HG02759 (cell line): ENCODE results near the gene TTC27.
"Not testable (repeated sequence)": the region's sequence is repeated elsewhere in the genome, so short reads cannot be mapped to it uniquely, and the experiment has no call there.

Experiments
- ATAC-seq: cut with Tn5 transposase; IDR thresholded peaks from one replicate; pipeline ENCODE4 v1.9.1; 2021; ENCODE audit warnings: mild to moderate bottlenecking, moderate library complexity; ENCODE audit not compliant: unreplicated experiment

Gene TTC27

DNA sequence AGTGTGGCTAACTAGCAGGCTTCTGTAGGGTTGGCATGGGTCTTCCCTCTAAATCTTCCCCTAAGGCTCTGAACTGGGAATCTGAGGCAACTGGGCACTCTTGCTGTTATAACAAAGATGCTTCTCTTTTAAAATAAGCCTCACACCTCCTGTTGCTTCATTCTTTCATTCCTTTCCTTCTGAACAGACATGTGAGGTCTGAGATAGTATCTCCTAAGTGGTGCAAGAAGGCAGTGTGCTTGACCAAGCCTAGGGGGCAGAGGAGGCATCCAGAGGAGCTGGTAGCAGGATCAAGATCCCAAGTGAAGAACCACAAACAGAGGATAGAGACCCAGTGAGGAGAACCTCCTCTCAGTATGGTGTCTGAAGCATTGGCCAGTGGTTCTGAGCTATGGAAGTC is 90.9 kb downstream of the TTC27 start:
- no peak for ATAC-seq

DNA sequence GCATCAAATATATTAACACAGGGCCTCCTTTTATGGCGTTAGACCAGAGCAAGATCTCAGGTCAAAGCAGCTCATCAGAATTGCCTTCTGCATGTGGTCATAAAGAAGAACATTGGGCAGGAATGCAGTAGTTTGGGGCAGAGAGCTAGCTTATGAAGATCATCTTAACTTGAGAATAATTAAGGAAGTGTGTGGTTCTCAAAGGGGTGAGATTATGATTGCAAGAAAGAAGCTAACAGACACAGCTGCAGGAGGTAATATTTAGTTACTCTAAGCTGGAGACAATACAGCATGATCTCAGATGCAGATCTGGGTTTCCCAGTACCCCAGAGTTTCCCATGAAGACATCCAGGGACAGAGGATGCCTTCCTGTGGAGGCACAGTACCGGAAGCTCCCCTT is 91.6 kb downstream of the TTC27 start:
- no peak for ATAC-seq

DNA sequence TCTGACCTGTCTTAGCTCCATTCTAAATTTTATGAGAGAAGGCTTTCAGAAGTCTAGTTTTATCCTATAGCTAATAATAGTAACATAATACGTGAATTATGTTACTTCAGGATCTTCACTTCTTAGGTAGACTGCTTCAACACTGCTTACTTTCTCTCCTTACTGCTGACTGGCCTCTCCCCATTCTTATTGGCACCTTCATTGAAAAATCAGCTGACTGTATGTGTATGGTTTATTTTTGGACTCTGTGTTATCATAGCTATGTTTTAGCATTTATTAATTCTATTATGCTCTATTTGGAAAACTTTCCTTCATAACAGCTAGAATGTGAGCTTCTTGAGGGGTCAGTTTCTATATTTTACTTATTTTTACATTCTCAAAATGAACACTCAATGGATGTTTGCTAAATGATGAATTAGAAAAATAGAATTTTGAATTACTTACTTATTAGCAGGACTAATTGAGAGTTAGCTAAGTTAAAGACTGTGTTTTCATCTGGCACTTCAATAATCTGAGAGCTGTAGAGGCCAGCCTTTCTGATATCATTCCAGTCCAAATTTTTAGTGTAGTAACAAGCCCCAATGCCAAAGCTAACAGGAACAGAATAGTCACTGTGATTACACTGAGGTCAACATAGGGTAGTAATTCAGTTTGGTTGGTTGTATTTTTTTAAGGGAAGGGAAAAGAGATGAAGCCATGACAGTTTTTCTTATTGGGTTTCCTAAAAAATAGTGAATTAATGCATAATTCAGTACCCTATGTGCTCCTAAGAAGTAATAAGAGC is 92.3 kb downstream of the TTC27 start:
- ATAC-seq = no peak

DNA sequence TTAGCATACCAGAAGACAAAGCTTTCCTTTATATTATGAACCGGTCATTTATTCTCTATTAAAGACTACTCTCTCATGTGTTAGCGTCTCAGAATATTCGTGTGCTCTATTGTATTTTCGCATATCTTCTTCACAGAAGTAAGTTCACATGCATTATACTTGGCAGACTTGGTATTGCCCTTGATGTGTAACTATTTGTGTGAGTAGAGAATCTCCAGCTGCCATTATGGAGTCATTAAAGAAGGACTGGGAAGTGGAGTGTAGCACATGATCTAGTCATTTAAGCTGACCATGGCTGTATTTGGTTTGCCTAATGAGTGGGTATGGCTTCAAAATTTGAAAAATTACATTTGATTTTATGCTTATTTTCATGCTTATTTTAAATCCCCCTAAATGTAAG is 92.9 kb downstream of the TTC27 start:
- no peak for ATAC-seq

DNA sequence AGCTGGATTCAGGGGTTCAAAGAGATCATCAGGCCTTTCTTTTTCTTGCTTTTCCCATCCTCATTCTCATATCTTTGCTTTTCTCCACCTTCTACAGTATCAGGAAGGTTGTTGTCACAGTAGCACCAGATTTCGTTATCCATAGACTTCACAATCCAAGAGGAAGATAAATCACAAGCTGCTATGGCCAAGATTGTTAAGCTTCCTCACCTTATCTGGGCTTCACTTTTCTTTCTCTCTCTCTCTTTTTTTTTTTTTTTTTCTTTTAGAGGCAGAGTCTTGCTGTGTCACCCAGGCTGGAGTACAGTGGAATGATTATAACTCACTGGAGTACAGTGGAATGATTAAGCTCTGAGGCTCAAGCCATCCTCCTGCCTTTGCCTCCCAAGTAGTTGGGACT is 93.5 kb downstream of the TTC27 start:
- no peak for ATAC-seq

DNA sequence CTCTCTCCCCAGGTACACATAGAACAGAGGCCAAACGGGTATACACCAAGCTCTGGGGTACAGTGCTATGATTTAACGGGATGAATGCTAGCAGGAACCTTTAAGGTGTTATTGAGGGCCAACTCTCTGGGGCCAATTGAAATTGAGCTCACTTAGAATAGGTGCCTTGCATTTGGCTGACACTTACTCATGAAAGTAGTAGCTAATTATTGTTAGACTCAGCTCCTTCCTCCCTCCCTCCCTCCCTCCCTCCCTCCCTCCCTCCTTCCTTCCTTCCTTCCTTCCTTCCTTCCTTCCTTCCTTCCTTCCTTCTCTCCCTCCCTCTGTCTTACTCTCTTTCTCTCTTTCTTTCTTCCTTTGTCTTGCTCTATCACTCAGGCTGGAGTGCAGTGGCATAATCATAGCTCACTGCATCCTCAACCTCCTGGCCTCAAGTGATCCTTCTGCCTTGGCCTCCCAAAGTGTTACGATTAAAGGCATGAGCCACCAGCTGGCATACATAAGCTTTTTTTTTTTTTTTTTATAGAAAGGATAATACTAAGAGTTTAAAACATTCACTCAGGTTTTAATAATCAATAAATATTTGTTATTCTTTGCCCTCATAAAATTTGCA is 95.7 kb downstream of the TTC27 start:
- ATAC-seq = no peak

DNA sequence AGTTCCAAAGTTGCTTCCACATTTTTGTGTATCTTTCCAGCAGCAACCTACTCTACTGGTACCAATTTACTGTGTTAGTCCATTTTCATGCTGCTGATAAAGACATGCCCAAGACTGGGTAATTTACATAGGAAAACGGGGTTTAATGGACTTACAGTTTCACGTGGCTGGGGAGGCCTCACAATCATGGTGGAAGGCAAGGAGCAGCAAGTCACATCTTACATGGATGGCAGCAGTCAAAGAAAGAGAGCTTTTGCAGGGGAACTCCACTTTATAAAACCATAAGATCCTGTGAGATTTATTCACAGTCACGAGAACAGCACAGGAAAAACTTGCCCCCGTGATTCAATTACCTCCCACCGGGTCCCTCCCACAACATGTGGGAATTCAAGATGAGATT is 98.8 kb downstream of the TTC27 start:
- ATAC-seq = not testable (repeated sequence)

DNA sequence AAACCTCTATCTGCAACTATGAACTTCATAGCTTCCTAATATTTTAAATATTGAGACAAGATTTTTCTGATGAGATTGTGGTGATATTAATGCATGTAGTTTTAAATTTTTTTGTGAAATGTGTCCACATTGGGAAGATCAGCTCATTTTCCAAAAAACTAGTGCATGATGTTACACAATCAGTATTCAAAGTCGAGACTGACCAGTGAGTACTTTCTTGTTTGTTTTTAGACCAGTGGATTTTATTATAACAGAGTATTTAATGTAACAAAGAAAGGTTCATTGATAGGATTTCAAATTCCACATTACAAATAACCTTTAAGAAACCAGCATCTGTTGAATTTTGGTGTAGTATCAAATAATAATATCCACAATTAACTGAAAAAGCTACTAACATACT is 99.3 kb downstream of the TTC27 start:
- ATAC-seq = no peak

DNA sequence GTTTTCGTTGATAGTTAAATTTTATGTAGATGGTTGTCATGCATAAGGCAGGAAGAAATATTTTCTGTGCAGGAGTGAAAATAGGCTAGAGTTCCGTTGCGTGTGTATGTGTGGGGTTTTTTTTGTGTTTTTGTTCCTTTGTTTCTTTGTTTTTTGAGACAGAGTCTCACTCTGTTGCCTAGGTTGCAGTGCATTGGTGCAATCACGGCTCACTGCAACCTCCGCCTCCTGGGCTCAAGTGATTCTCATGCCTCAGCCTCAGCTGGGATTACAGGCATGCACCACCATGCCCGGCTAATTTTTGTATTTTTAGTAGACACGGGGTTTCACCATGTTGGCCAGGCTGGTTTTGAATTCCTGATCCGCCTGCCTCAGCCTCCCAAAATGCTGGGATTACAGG is 103.1 kb downstream of the TTC27 start:
- not testable (repeated sequence) for ATAC-seq

DNA sequence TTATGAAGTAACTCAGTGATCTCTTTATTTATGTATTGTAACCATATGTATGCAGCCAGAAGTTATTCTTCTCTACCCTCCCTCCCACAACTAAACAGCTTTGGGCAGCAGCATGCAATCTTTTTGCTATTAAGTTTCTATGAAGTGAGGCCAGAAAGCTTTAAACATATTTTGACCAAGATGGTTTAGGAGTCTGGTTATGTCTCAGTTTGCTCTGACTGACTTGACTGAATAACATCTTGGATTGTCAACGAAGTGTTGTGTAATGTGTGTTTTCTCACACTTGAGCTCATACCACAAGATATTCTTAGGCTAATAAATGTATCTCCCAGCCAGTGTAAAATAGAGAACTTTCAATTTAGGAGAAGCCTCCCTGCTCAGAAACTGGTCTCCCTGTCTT is 104.3 kb downstream of the TTC27 start:
- ATAC-seq = no peak

DNA sequence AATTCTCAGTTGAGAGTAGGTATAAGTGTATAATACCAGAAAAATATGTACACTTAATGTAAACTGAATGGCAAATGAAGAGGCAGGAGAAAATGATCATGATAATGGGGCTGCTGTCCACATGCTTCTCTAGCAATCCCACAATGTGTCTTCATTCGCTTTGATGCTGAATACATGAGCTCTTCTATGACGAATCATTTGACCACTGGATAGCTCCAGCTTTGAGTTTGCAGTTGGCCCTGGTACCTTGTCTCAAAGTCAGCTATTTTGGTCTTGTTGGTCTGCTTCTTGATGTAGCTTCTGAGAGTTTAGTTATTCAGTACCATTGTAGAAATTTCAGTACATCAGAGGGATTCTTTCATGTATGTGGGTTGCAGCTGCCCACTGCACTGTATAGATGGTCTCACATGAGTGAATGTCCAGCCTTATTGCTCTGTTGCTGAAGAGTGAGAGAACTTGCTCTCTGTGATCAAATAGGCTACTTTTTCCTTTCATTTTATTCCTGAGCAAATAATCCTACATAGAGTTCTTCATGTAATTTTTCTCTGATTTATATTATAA is 105.1 kb downstream of the TTC27 start:
- peak; percentile 61 for ATAC-seq

DNA sequence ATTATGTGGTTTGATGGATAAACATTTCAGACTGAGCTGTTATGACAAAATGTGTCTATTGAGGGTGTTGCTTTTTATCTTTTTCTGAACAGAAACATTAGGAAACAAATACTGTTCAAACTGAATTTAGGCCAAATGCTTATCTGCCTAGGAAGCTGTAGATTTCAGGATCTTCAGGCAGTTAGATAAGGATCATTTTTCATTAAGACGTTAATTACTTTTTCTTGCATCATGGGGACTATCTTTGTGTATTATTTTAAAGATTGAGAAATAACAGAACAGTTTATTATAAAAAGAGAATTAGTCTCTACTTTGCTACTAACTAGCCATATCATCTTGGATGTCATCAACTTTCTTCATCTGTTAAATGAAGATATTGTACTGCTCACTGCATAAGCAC is 107.5 kb downstream of the TTC27 start:
- ATAC-seq = no peak

DNA sequence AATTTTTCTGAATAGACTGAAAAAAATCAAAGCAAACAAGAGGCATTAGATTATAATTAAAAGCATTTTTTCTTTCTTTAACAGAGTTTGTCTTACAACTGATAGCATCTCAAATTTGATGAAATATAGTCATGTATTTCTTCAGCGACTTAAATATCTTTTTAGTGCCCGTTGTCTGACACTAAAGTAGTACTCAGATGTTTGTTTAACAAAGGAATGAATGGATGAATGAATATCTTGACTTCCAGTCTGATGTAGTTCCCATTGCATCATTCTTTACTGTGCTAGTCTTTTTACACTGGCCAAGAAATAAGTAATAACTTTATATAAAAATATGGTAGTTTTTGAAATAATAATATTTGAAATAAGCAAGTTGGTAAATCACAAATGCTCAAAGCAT is 111.1 kb downstream of the TTC27 start:
- ATAC-seq = no peak

DNA sequence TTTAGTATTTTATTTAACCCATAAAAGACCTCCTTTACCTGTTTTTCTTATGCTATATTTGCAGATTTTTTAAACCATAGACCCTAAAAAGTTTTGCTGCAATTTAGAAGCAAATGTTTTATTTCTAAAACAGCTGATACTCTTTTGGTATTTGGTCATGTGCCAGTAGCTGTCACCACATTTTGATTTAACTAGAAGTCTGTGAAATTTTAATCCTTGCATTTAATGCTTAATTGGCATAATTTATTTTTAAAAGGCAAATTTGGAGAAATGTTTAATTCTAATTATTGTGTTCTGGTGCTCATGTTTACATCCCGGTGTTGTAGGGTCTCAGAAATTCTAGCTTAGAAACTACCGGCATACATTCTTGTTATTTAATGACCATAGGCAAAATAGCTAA is 111.8 kb downstream of the TTC27 start:
- ATAC-seq = no peak

DNA sequence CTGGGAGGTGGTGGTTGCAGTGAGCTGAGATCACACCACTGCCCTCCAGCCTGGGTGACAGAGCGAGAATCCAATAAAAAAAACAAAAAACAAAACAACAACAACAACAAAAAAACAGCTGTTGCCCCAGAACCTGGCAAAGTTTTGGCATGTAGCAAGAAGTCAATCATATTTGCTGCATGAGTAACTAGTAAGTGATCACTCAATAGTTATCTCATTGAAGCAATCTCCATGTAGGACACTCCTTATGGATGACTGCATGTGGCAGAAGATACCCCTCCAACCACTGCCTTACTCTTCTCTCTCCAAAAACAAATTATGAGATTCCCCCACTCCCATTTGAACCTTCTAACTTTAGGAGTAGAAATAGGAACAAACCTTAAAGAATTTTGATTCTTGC is 113.7 kb downstream of the TTC27 start:
- no peak for ATAC-seq

DNA sequence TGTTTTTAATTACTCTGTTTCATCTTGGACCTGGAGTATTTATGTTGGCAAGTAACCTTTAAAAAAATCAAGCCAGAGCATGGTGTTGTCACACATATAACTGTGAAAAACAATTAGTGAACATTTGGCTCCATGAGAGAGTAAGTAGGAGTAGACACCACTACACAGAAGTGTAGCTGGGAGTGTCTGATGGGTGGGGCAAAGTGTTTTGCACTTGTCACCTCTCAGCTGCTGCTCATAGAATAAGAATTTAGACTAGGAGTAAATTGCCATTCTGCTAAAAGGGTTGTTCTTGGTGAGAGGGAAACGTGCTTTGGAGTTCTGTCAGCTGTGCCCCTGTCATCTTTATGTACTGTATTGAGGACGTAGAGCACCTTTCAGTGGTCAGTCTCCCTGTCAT is 114.5 kb downstream of the TTC27 start:
- ATAC-seq = no peak

DNA sequence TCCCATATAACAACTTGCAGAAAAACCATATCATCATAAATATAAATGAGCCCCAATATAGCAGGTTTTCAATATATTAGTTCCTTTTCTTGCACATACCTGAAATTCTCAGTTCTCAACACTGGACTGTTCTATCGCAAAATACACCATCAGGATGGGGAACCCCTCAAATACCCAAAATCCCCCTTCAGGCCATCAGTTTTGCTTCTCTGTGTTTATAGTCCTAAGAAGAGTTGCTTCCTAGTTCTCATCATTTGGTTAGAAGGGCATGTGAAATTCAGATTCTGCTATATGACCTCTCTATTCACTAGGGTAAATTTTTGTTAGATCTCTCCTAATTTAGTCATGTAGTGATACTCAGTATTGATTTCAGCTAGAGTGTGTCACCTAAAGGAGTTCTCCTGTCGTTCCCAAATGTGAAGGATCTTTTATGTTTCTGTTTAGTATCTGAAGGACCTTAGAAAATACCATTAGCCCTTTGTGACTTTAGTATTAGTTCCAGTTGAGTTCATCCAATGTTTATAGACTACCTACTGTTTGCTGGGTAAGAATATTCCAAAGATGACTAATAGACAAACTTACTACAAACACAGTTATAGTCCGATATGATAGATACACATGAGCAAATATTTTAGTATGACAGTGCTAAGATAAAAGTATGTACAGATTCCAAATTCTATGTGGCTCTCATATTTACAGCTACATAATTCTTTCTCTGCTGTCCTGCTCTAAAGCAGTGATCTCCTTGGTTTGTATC is 115.8 kb downstream of the TTC27 start:
- peak; percentile 67 for ATAC-seq

DNA sequence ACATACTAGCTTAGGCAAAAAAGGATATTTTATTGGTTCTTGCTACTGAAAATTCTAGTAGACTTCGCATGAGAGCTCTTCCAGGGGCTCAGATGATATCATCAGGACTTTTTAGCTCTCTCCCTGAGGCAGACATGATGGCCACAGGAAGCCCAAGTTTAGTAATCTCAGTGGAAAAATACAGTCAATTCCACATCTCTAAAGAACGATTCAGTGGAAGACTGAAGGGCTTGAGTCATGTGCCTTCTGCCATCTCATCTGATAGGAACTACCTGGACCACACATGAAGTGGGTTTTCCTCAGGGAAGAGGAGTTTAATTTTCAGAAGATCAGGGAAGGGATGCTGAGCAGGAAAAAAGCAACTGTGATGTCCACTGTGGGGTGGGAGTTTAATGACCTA is 117.3 kb downstream of the TTC27 start:
- ATAC-seq = no peak

DNA sequence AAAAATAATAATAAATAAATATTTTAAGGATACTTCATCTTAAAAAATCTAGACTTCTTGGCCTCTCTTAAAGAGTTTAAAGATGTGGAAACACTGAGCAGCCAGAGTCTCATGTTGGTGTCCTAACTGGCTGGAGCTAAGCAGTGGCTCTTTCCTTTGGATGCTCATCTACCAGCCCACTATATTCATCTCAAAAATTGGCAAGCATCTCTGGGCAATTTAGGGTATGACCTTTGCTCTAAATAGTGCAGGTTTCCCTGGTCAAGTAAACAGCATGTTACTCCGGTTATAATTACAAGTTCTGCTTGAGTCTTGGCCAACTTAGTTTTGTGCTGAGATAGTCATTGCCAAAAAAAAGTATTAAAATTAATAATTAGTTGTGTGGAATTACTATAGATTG is 117.8 kb downstream of the TTC27 start:
- ATAC-seq = no peak

DNA sequence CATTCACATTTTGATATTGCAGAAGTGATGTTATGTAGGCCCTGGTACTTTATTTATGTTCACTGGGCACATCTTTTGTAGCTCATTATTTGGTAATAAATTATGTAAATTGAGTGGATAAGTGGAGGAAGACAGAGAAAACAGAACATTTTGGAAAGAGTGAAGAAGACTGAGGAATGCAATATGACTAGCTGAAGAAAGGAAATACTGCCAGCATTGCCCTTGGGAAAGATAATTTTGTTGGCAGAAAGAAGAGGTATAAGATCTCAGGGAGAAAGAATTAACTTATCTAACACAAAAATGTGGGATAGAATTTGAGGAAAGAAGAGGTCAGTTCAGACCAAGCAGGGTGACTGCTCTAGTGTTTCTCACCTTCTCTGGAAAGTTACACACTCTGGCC is 118.8 kb downstream of the TTC27 start:
- no peak for ATAC-seq

DNA sequence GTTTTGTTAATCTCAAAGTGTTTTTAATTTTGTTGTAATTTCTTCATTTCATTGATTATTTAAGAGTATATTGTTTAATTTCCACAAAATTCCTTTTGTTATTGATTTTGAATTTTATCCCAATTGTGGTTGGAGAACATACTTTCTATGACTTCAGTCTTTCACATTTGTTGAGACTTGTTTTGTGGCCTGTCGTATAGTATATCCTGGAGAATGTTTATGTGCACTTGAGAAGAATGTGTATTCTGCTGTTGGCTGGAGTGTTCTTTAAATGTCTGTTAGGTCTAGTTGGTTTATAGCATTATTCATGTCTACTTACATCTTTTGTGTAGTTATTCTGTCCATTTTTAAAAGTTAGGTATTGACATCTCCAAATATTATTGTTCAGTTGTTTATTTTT is 120.3 kb downstream of the TTC27 start:
- ATAC-seq = no peak

DNA sequence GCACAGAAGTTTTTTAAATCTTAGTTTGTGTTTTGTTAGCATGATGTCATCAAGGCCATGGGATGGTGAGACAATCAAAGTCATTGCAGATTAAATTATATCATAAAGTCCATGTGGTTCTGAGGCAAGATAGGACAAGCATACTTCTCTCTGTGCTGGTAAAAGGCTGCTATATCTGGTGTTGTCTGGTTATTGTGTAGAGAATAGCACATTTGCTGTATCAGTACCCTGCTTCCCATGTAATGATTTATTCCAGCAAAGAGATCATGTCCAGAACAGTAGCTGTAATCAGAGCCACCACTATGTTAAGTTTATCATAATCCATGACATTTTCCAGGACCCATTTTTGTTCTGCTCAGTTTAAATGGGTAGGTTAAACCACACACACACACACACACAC is 123.0 kb downstream of the TTC27 start:
- no peak for ATAC-seq
